ENCODE measurements around the gene MIF4GD.

Gene MIF4GD

DNA sequence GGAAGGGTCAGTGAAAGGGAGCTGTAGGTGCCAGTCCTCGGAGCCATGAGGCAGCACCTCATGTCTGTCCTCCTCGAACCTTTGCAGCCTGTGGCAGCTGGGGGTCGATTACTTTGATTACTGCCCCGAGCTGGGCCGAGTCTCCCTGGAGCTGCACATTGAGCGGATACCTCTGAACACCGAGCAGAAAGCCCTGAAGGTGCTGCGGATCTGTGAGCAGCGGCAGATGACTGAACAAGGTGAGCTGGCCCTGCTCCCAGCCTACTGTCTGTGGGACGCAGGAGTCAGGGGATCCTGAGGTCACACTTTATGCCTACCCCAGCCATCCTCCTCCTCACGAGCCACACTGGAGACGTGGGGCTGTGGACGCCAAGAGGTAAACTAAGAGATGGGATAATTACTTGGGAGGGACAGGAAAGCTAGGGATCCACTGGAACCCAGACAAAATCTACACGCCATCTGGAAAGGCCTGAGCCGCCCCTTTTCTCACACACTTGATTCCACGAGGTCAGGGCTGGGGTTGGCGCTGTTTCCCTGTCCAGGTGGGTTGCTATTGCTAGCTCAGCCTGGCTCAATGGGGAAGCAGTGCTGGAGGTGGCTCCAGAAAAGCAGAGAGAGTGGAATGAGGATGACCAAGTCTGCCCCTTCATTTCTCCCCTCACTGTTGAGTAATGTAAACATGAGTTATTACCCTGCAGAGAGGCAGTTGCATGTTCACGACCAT is 39.1 kb downstream of the MIF4GD start:
- no peak for DNase-seq

DNA sequence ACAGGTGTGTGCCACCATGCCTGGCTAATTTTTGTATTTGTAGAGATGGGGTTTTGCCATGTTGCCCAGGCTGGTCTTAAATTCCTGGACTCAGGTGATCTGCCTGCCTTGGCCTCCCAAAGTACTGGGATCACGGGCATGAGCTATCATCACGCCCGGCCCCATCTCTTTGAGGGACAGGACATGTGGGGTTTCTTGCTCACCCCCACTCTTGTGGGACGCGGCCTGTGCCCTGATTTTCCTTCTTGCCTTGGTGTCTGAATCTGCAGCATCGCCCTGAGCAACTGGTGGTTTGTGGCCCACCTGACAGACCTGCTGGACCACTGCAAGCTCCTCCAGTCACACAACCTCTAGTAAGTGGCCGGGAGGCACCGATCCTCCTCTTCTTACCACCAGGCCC is 40.0 kb downstream of the MIF4GD start:
- DNase-seq, result no peak

DNA sequence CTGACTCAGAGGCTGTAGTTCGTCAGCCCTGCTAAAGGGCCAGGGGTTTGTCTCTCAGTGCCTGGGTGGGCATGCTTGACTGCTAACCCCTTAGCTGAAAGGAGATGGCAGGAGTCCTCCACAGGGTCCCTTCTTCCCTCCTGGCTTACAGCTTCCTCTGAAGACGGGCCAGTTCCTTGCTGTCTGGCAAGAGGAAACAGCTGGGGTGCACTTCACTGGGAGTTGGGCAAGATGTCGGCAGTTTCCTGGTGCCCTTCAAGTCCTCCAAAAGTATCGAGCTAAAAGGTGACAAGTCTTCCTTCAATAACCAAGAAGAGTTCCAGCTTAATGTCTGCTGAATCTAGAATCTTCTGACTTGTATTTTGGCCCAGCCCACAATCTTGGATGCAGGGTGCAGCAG is 42.2 kb downstream of the MIF4GD start:
- DNase-seq, result peak; percentile 24

DNA sequence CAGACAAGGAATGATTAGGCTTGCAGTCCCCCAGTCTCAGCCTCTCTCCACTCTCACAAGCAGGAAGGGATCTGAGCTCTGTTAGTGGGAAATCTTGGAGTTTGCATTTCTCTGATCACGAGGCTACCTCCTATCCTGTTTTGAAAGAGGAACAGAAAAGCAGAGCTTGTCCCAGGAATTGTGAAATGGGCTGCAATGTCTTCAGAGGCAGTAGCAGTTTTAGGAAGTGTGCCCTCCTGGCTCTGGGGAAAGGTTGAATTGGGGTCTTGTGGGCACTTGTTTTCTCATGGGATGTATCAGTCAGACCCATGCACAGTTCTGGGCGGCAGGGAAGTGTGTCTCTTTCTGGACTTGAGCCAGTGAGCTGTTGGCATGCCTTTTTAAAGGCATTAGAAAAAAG is 42.7 kb downstream of the MIF4GD start:
- DNase-seq, result no peak

DNA sequence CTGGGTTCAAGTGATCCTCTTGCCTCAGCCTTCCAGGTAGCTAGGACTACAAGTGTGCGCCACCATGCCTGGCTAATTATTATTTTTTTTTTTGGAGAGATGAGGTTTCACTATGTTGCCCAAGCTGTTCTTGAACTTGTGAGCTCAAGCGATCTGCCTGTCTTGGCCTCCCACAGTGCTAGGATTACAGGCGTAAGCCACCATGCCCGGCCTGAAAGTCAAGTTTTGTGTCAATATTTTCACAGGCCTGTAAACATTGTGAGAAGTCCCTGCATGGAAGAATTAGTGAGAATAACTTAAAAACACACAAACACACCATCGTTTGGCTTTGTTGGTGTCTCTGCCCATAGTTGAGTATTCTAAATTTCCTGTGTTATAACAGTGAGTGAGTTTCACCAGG is 43.3 kb downstream of the MIF4GD start:
- no peak for DNase-seq

DNA sequence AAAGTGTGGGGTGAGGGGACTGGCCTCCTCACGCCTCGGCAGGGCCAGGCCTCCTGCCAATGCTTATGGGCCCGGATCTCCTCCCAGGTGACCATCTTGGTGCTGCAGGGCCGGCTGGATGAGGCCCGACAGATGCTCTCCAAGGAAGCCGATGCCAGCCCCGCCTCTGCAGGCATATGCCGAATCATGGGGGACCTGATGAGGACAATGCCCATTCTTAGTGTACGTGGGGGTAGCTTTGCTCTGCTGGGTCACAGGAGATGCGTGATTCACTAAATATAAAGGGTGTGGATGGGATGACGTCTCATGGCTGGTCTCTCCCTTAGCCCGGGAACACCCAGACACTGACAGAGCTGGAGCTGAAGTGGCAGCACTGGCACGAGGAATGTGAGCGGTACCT is 46.0 kb downstream of the MIF4GD start:
- no peak for DNase-seq

DNA sequence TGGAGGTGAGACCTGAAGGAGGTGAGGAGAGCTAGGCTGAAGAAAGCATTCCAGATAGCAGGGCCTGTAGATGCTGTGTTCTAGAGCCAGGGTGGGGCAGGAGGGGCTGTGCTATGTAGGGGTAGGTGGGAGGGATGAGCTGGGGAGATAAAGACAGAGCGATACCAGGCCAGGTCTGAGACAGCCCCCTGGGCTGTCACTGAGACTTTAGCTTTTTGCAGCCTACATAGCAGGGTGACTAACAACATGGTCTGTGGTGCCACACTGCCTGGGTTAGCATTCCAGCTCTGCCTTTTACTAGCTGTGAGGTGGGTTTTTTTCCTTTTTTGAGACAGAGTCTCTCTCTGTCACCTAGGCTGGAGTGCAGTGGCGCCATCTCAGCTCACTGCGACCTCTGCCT is 51.2 kb downstream of the MIF4GD start:
- no peak for DNase-seq

DNA sequence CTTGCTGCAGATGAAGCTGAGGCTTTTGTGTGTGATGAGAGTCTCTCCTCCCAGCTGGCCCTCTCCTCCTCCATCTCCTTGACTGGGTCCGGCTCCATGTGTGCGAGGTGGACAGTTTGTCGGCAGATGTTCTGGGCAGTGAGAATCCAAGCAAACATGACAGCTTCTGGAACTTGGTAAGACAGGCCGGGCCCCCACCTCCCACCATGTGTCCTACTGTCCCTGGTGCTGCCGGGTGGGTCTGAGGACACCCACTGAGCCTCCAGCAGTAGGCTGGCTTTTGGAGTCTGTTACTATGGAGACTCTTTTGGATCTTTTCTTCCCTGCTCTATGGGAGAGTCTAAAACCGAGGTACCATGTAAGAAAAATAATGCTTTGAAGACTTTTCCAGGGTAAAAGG is 52.9 kb downstream of the MIF4GD start:
- DNase-seq, result no peak
